GM15510 (cell line): ENCODE measurements around the gene IKBKG.
A peak's percentile ranks its signal among the peaks of the same experiment; 100 is the strongest.

ENCODE experiments used
- POLR2A ChIP-seq: IDR thresholded peaks from 3 replicates; pipeline ENCODE4 v1.6.1; 2011; ENCODE audit warnings: borderline replicate concordance; ENCODE audit not compliant: insufficient read length; ENCODE audit errors: extremely low read depth

IKBKG gene

GRCh38 chrX:154515966-154516655 is 31.3 kb upstream of the IKBKG start, which contains the start of gene FAM3A:
Gene FAM3A (minus strand): TSS chrX:154516232. CDS start chrX:154515772, 460 bp downstream.
- peak; percentile 75 for TF ChIP-seq POLR2A

DNA sequence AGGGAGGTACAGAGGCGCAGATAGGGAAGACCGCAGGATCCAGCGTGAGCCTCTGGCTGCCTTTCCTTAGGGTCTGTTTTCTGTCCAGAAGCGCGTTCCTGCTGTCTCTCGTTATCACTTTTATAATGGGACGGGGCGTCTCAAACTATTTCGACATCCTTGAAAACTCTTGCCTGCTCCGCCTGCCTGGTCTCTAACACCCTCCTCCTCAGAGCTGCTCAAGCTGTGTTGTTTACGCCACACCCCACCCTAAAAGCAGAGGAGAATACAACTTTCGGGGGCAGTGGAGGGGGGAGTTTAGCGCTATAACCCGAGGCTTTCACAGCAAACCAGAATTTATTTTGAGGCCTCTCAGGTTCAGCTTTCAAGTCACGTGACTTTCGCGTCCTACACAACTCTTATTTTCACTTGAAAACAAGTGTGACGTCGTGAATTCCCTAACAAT is 30.7 kb upstream of the IKBKG start:
- no peak for TF ChIP-seq POLR2A

- TF ChIP-seq POLR2A = no peak
Observed at GRCh38 chrX:154517101-154517781, 30.2 kb upstream of the IKBKG start.

GRCh38 chrX:154519389-154519788 is 28.0 kb upstream of the IKBKG start:
- no peak for TF ChIP-seq POLR2A

DNA sequence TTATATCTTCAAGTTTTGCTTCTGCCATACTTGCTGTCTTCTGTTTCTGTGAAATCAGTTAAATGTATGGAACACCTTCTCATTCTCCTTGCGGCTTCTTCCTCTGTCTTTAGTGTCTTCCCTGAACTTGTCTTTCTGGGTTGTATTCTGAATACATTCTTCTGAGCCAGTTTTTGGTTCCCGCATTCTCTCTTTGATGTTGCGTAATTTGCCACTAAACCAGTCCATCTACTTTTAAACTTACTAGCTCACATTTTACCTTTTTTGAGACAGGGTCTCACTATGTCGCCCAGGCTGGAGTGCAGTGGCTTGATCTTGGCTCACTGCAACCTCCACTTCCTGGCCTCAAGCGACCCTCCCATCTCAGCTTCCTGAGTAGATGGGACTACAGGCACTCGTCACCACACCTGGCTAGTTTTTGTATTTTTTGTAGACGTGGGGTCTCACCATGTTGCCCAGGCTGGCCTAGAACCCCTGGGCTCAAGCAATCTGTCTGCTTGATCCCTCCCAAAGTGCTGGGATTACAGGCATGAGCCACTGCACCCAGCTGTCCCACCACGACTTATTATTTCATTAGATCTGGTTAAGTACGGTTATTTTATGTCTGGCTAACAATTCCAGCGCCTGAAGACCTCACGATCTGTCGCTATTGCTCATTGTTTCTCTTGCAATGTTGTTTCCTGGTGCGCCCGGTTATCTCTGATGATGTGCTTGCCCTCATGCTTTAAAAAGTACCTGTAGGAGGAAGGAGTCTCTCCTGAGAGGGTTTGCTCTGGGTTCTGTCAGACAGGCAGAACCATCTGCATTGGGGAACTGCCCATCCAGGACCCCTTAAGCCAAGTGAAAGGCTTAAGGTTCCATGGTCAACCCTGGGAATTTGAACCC is 21.6 kb upstream of the IKBKG start:
- TF ChIP-seq POLR2A = no peak

DNA sequence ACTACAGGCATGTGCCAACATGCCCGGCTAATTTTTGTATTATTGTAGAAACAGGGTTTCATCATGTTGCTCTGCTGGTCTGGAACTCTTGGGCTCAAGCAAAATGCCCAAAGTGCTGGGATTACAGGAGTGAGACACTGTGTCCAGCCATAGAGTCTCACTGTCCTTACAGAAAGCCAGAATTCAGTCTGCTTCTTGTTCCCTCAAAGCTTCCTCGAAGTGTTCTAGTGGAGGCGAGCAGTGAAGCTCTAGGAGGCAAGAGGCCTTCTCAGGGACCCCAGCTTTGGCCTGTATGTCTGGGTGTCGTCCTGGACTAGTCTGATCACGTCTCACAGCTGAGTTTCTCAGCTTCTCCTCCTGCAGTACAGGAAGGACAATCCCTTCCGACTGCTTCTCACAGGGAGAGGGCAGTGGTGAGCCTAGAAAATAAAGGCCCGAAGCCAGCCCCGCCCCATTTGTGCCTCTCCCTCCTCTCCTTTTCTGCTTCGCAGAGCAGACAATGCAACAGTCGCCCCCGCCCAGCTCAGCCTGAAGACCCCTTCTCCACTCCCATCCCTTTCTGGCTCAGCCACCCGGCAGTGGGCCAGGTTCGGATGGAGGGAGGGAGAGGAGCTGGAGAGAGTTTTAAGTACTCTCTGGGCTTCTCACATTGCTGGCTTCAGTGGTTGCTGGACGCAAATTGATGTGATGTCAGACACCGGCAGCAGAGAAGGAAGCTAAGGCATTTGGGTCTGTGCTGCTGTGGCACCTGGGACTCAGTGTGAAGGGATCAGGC is 20.3 kb upstream of the IKBKG start:
- TF ChIP-seq POLR2A = no peak

GRCh38 chrX:154529206-154529612 is 18.2 kb upstream of the IKBKG start:
- no peak for TF ChIP-seq POLR2A

GRCh38 chrX:154530286-154530685 is 17.1 kb upstream of the IKBKG start:
- no peak for TF ChIP-seq POLR2A

DNA sequence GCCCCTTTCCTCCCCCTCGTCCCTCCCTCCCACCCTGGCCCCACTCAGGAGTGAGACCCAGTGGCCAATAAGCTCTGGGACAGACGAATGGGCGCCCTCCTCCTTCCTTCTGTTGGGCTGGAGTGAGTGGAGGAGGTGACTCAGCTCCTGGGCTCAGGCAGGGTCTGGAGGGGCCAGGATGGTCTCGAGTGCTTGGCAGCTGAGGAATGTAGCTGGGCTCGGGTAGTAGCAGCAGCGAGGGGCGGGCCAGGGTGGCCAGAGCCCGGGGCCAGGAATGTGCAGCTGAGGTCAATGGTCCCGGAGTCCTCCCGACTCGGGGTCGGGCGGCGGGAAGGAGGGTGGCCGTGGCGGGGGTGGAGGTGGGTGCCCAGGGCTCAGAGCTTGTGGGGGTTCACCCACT is 15.8 kb upstream of the IKBKG start:
- no peak for TF ChIP-seq POLR2A

- TF ChIP-seq POLR2A = no peak
Observed at GRCh38 chrX:154532690-154533089, 14.7 kb upstream of the IKBKG start.

DNA sequence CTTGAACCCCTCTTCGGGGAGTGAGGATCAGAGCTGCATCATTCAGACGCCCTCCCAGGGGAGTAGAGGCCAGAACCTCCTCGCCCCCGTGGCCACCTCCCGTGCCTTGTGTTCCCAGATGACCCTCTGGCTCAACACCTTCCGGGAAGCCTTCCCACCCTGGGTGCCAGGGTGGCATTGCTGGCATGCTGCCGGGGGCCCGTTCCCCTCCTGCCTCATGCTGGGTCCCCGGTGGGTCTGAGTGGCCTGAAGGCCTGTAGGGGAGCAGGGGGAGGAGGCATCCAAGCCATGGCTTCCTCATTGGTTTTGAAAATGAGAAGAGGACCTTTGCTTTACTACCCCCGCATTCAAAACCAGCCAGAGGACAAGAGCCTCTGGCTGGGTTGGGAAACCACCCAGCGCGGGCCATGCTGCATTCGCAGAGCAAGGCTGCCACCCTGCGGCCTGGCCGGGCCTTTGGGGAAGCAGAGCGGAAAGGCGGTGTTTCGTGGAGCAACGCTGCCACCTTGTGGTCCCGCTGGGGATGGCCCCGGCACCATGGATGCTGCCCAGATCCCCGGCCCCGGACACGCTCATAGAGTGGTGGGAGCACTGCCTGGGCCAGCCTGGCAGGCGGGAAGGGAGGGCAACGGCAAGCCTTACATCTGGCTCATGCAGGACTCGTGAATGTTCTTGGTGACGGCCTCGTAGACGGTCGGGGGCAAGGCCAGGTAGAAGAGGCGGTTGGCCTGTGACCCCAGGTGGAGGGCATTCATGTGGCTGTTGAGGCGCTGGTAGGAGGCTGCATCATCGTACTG is 12.7 kb upstream of the IKBKG start:
- no peak for TF ChIP-seq POLR2A

DNA sequence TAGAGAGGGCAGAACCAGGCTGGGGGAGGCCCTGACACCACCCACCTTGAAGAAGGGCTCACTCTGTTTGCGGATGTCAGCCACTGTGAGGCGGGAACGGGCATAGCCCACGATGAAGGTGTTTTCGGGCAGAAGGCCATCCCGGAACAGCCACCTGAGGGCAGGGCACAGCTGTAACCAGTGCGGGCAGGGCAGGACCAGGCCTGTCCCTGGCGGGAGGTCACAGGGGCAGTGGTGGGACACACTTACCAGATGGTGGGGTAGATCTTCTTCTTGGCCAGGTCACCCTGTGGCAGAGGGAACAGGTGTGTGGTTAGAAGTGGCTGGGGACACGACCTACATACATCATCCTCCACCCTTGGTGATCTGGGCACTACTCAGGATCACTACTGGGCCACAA is 11.5 kb upstream of the IKBKG start:
- TF ChIP-seq POLR2A = no peak

DNA sequence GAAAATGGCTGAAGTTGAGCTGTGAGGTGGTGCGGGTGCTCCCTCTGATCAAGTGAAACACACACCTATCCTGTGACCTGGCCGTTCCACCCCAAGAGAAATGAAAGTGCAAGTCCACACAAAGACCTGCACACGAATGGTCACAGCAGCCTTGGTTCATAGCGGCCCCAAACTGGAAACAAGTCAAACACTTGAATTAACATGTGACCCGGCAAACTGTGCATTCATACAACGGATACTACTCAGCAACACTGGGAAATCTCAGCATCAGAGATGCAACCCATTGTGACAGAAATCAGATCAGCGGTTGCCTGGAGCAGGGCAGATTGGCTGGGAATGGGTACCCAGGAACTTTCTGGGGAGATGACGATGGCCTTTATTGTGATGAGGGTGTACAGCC is 8.3 kb upstream of the IKBKG start:
- TF ChIP-seq POLR2A = no peak
